Stimulated activated naive CD8-positive, alpha-beta T cell treated with anti-CD3 and anti-CD28 coated beads, Interleukin-15, Interleukin-2, amounts not matched to agents 100 ng/mL and 50 ng/mL, for 24 hours (primary cell): ENCODE data around the gene CHTOP.
A peak's percentile ranks its signal among the peaks of the same experiment; 100 is the strongest.
"Not testable (repeated sequence)": the region's sequence is repeated elsewhere in the genome, so short reads cannot be mapped to it uniquely, and the experiment has no call there.

ENCODE experiments used
- H3K27ac Mint-ChIP-seq: one replicate; pipeline ENCODE4 v1.8.0; 2021; ENCODE audit warnings: mild to moderate bottlenecking, mixed read lengths
- H3K27me3 Mint-ChIP-seq: one replicate; pipeline ENCODE4 v1.8.0; 2021; ENCODE audit warnings: mixed read lengths
- H3K36me3 Mint-ChIP-seq: one replicate; pipeline ENCODE4 v1.8.0; 2021; ENCODE audit warnings: low read depth, mixed read lengths
- H3K4me1 Mint-ChIP-seq: one replicate; pipeline ENCODE4 v1.8.0; 2021; ENCODE audit warnings: low read depth, mixed read lengths
- H3K4me3 Mint-ChIP-seq: one replicate; pipeline ENCODE4 v1.8.0; 2021; ENCODE audit warnings: mild to moderate bottlenecking, mixed read lengths
- H3K9me3 Mint-ChIP-seq: one replicate; pipeline ENCODE4 v1.8.0; 2021; ENCODE audit warnings: mixed read lengths

The CHTOP gene

GRCh38 chr1:153633754-153634665 is at the start of gene CHTOP:
Gene CHTOP (plus strand): TSS chr1:153634066. CDS start chr1:153636589, 2,523 bp downstream.
- H3K4me3 Mint-ChIP-seq, result peak within 1 kb of the TSS; percentile 95
- peaks cover 54% of the 10 kb centered on the region for H3K4me1 Mint-ChIP-seq
- no peaks in the 10 kb centered on the region for H3K27me3 Mint-ChIP-seq
- H3K36me3 Mint-ChIP-seq, result peaks cover 42% of the 10 kb centered on the region
- no peaks in the 10 kb centered on the region for H3K9me3 Mint-ChIP-seq
- H3K27ac Mint-ChIP-seq, result peak within 1 kb of the TSS; percentile 97

- Mint-ChIP-seq H3K4me1 (no peaks in the 10 kb centered on the region), H3K36me3 (no peaks in the 10 kb centered on the region), H3K9me3 (no peaks in the 10 kb centered on the region), H3K27me3 (no peaks in the 10 kb centered on the region), H3K27ac (no peak overlapping the region), H3K4me3 (no peak overlapping the region)
These were observed 48.9 kb upstream of the CHTOP start for GRCh38 chr1:153585006-153585405.

- Mint-ChIP-seq H3K4me3 (no peak overlapping the region), H3K36me3 (no peaks in the 10 kb centered on the region), H3K4me1 (no peaks in the 10 kb centered on the region), H3K27ac (no peak overlapping the region), H3K27me3 (no peaks in the 10 kb centered on the region), H3K9me3 (no peaks in the 10 kb centered on the region)
These were observed 47.5 kb upstream of the CHTOP start for GRCh38 chr1:153586347-153586746.

GRCh38 chr1:153587314-153587713 is 46.6 kb upstream of the CHTOP start:
- H3K27me3 Mint-ChIP-seq, result no peaks in the 10 kb centered on the region
- H3K27ac Mint-ChIP-seq, result no peak overlapping the region
- H3K4me1 Mint-ChIP-seq, result no peaks in the 10 kb centered on the region
- no peaks in the 10 kb centered on the region for H3K36me3 Mint-ChIP-seq
- no peak overlapping the region for H3K4me3 Mint-ChIP-seq
- no peaks in the 10 kb centered on the region for H3K9me3 Mint-ChIP-seq

- H3K4me3 Mint-ChIP-seq, H3K9me3 Mint-ChIP-seq, H3K27me3 Mint-ChIP-seq, H3K27ac Mint-ChIP-seq, H3K36me3 Mint-ChIP-seq, H3K4me1 Mint-ChIP-seq: not testable (repeated sequence)
These were observed 45.8 kb upstream of the CHTOP start for GRCh38 chr1:153588033-153588432.

GRCh38 chr1:153588482-153588881 is 45.4 kb upstream of the CHTOP start:
- Mint-ChIP-seq H3K27ac (no peak overlapping the region), H3K4me3 (no peak overlapping the region), H3K27me3 (no peaks in the 10 kb centered on the region), H3K9me3 (no peaks in the 10 kb centered on the region), H3K36me3 (no peaks in the 10 kb centered on the region), H3K4me1 (no peaks in the 10 kb centered on the region)

- H3K4me1 Mint-ChIP-seq, result peaks cover 9% of the 10 kb centered on the region
- H3K36me3 Mint-ChIP-seq, result no peaks in the 10 kb centered on the region
- no peaks in the 10 kb centered on the region for H3K27me3 Mint-ChIP-seq
- H3K4me3 Mint-ChIP-seq, result no peak overlapping the region
- H3K9me3 Mint-ChIP-seq, result no peaks in the 10 kb centered on the region
- H3K27ac Mint-ChIP-seq, result no peak overlapping the region
These were observed 41.1 kb upstream of the CHTOP start for GRCh38 chr1:153592748-153593147.

GRCh38 chr1:153597206-153597605 is 36.7 kb upstream of the CHTOP start:
- Mint-ChIP-seq H3K27me3 (no peaks in the 10 kb centered on the region), H3K27ac (peak overlapping the region; percentile 41), H3K4me3 (no peak overlapping the region), H3K4me1 (peaks cover 27% of the 10 kb centered on the region), H3K9me3 (no peaks in the 10 kb centered on the region), H3K36me3 (no peaks in the 10 kb centered on the region)

- Mint-ChIP-seq H3K4me1 (peaks cover 28% of the 10 kb centered on the region), H3K4me3 (no peak overlapping the region), H3K36me3 (no peaks in the 10 kb centered on the region)
These were observed 35.3 kb upstream of the CHTOP start for GRCh38 chr1:153598309-153599172.

GRCh38 chr1:153599847-153600246 is 34.0 kb upstream of the CHTOP start:
- no peaks in the 10 kb centered on the region for H3K36me3 Mint-ChIP-seq
- H3K9me3 Mint-ChIP-seq, result no peaks in the 10 kb centered on the region
- H3K4me3 Mint-ChIP-seq, result no peak overlapping the region
- peak overlapping the region; percentile 66 for H3K27ac Mint-ChIP-seq
- H3K27me3 Mint-ChIP-seq, result no peaks in the 10 kb centered on the region
- H3K4me1 Mint-ChIP-seq, result peaks cover 28% of the 10 kb centered on the region

More at GRCh38 chr1:153598309-153599172, 35.3 kb upstream of the CHTOP start:
- H3K27ac Mint-ChIP-seq, result peak overlapping the region; percentile 56
- no peaks in the 10 kb centered on the region for H3K9me3 Mint-ChIP-seq
- H3K27me3 Mint-ChIP-seq, result no peaks in the 10 kb centered on the region

- Mint-ChIP-seq H3K9me3 (no peaks in the 10 kb centered on the region), H3K4me3 (no peak overlapping the region), H3K36me3 (no peaks in the 10 kb centered on the region), H3K4me1 (peaks cover 19% of the 10 kb centered on the region), H3K27ac (no peak overlapping the region), H3K27me3 (no peaks in the 10 kb centered on the region)
These were observed 31.1 kb upstream of the CHTOP start for GRCh38 chr1:153602749-153603148.

- Mint-ChIP-seq H3K36me3 (no peaks in the 10 kb centered on the region), H3K27ac (no peak overlapping the region), H3K4me1 (peaks cover 7% of the 10 kb centered on the region), H3K4me3 (no peak overlapping the region), H3K9me3 (no peaks in the 10 kb centered on the region), H3K27me3 (no peaks in the 10 kb centered on the region)
These were observed 27.7 kb upstream of the CHTOP start for GRCh38 chr1:153606194-153606593.

GRCh38 chr1:153607381-153607780 is 26.5 kb upstream of the CHTOP start:
- no peaks in the 10 kb centered on the region for H3K27me3 Mint-ChIP-seq
- H3K4me1 Mint-ChIP-seq, result no peaks in the 10 kb centered on the region
- H3K4me3 Mint-ChIP-seq, result no peak overlapping the region
- no peaks in the 10 kb centered on the region for H3K9me3 Mint-ChIP-seq
- no peaks in the 10 kb centered on the region for H3K36me3 Mint-ChIP-seq
- H3K27ac Mint-ChIP-seq, result no peak overlapping the region

GRCh38 chr1:153608089-153608682 is 25.7 kb upstream of the CHTOP start:
- Mint-ChIP-seq H3K4me1 (no peaks in the 10 kb centered on the region), H3K36me3 (no peaks in the 10 kb centered on the region), H3K4me3 (no peak overlapping the region), H3K9me3 (no peaks in the 10 kb centered on the region), H3K27me3 (no peaks in the 10 kb centered on the region), H3K27ac (no peak overlapping the region)
